SJCRH30 (cell line): ENCODE data around the gene LASP1. TPM values are rescaled to one million over a fixed set of nuclear protein-coding genes. Genes with fewer than 3 reads are reported as not detected.

ENCODE experiments used
- DNase-seq, 2 experiments: peaks; one replicate each; pipeline ENCODE4 v3.0.0-alpha.2; 2015 to 2020
- H3K27ac ChIP-seq: fragments of 250-450 bp; sonication (Bioruptor Pico); 2 replicates; pipeline ENCODE4 v1.5.1; 2020; ENCODE audit warnings: mild to moderate bottlenecking, moderate library complexity
- H3K27me3 ChIP-seq: fragments of 250-450 bp; sonication (Bioruptor Pico); 2 replicates; pipeline ENCODE4 v1.5.1; 2020; ENCODE audit warnings: mild to moderate bottlenecking, moderate library complexity
- H3K36me3 ChIP-seq: fragments of 250-450 bp; sonication (Bioruptor Pico); 2 replicates; pipeline ENCODE4 v1.5.1; 2020; ENCODE audit warnings: mild to moderate bottlenecking, moderate library complexity
- H3K4me1 ChIP-seq: fragments of 250-450 bp; sonication (Bioruptor Pico); 2 replicates; pipeline ENCODE4 v1.5.1; 2020; ENCODE audit warnings: mild to moderate bottlenecking, moderate library complexity
- H3K4me3 ChIP-seq: fragments of 250-450 bp; sonication (Bioruptor Pico); 2 replicates; pipeline ENCODE4 v1.5.1; 2020; ENCODE audit warnings: mild to moderate bottlenecking, moderate library complexity
- H3K9me3 ChIP-seq: fragments of 250-450 bp; sonication (Bioruptor Pico); replicated peaks from 2 replicates; pipeline ENCODE4 v1.5.1; 2020; ENCODE audit warnings: mild to moderate bottlenecking, moderate library complexity
- total RNA-seq: library from RNA; depleted of rRNA; stranded (reverse); fragments of >200 nt; shearing (Covaris generic); gene quantifications from 2 replicates; pipeline ENCODE4 v1.2.3, GENCODE V29; 2014

LASP1 gene
- total RNA-seq, 1 experiment from 2014 or later: 38.8 TPM

GRCh38 chr17:38861399-38861843, 8.4 kb upstream of the LASP1 start:
- no peaks in the 10 kb centered on the region for H3K27me3 ChIP-seq
- H3K36me3 ChIP-seq: no peaks in the 10 kb centered on the region
- DNase-seq: peak in 1 of 2 experiments; percentile 53
- no peak overlapping the region for H3K4me3 ChIP-seq
- H3K9me3 ChIP-seq: no peaks in the 10 kb centered on the region
- no peak overlapping the region for H3K27ac ChIP-seq
- H3K4me1 ChIP-seq: peaks cover 2% of the 10 kb centered on the region; the same call in 1 of the 2 replicates

GRCh38 chr17:38864636-38865398, 5.0 kb upstream of the LASP1 start:
- Histone ChIP-seq H3K4me1 (peaks cover 2% of the 10 kb centered on the region; the same call in 1 of the 2 replicates), H3K27ac (no peak overlapping the region), H3K27me3 (no peaks in the 10 kb centered on the region), H3K4me3 (no peak overlapping the region), H3K9me3 (no peaks in the 10 kb centered on the region), H3K36me3 (no peaks in the 10 kb centered on the region)
- no peak for DNase-seq

- no peaks in the 10 kb centered on the region for H3K36me3 ChIP-seq
- H3K27me3 ChIP-seq: no peaks in the 10 kb centered on the region
- H3K4me1 ChIP-seq: peaks cover 9% of the 10 kb centered on the region; the same call in 1 of the 2 replicates
- DNase-seq: peak; percentile 72 to 86
- peak overlapping the region; percentile 86 for H3K4me3 ChIP-seq
- H3K9me3 ChIP-seq: no peaks in the 10 kb centered on the region
- peak overlapping the region; percentile 21; the same call in 1 of the 2 replicates for H3K27ac ChIP-seq
These were observed 2.5 kb upstream of the LASP1 start for GRCh38 chr17:38867179-38867967.

GRCh38 chr17:38867968-38868816, 1.7 kb upstream of the LASP1 start:
- Histone ChIP-seq H3K27me3 (no peaks in the 10 kb centered on the region), H3K4me1 (peaks cover 9% of the 10 kb centered on the region; the same call in 1 of the 2 replicates), H3K9me3 (no peaks in the 10 kb centered on the region), H3K27ac (peak overlapping the region; percentile 21; the same call in 1 of the 2 replicates), H3K4me3 (peak overlapping the region; percentile 86), H3K36me3 (no peaks in the 10 kb centered on the region)
- DNase-seq: peak; percentile 57 to 64

- no peaks in the 10 kb centered on the region for H3K36me3 ChIP-seq
- peak overlapping the region; percentile 76 for H3K27ac ChIP-seq
- no peaks in the 10 kb centered on the region for H3K27me3 ChIP-seq
- peaks cover 7% of the 10 kb centered on the region; the same call in 1 of the 2 replicates for H3K4me1 ChIP-seq
- H3K4me3 ChIP-seq: peak overlapping the region; percentile 86
- DNase-seq: peak; percentile 86 to 94
- no peaks in the 10 kb centered on the region for H3K9me3 ChIP-seq
These were observed 887 bp upstream of the LASP1 start for GRCh38 chr17:38868817-38869525.

GRCh38 chr17:38870259-38871165, 654 bp downstream of the LASP1 start:
- no peaks in the 10 kb centered on the region for H3K9me3 ChIP-seq
- no peaks in the 10 kb centered on the region for H3K27me3 ChIP-seq
- peak overlapping the region; percentile 86 for H3K4me3 ChIP-seq
- peaks cover 7% of the 10 kb centered on the region; the same call in 1 of the 2 replicates for H3K4me1 ChIP-seq
- peak; percentile 73 to 77 for DNase-seq
- no peaks in the 10 kb centered on the region for H3K36me3 ChIP-seq
- peak overlapping the region; percentile 56 for H3K27ac ChIP-seq

GRCh38 chr17:38871247-38872015, 1.6 kb downstream of the LASP1 start:
- Histone ChIP-seq H3K4me1 (peaks cover 7% of the 10 kb centered on the region; the same call in 1 of the 2 replicates), H3K27ac (peak overlapping the region; percentile 36; the same call in 1 of the 2 replicates), H3K27me3 (no peaks in the 10 kb centered on the region), H3K36me3 (no peaks in the 10 kb centered on the region), H3K4me3 (peak overlapping the region; percentile 86), H3K9me3 (no peaks in the 10 kb centered on the region)
- peak; percentile 50 to 56 for DNase-seq

GRCh38 chr17:38872027-38872511, 2.2 kb downstream of the LASP1 start:
- Histone ChIP-seq H3K27ac (no peak overlapping the region), H3K36me3 (no peaks in the 10 kb centered on the region), H3K27me3 (no peaks in the 10 kb centered on the region), H3K4me1 (peaks cover 7% of the 10 kb centered on the region; the same call in 1 of the 2 replicates), H3K9me3 (no peaks in the 10 kb centered on the region), H3K4me3 (no peak overlapping the region)
- DNase-seq: no peak

GRCh38 chr17:38872671-38873385, 3.0 kb downstream of the LASP1 start:
- H3K27ac ChIP-seq: no peak overlapping the region
- H3K36me3 ChIP-seq: no peaks in the 10 kb centered on the region
- DNase-seq: no peak
- no peaks in the 10 kb centered on the region for H3K9me3 ChIP-seq
- H3K4me1 ChIP-seq: peaks cover 7% of the 10 kb centered on the region; the same call in 1 of the 2 replicates
- H3K4me3 ChIP-seq: no peak overlapping the region
- H3K27me3 ChIP-seq: no peaks in the 10 kb centered on the region

- H3K9me3 ChIP-seq: no peaks in the 10 kb centered on the region
- peaks cover 7% of the 10 kb centered on the region; the same call in 1 of the 2 replicates for H3K4me1 ChIP-seq
- H3K36me3 ChIP-seq: no peaks in the 10 kb centered on the region
- no peaks in the 10 kb centered on the region for H3K27me3 ChIP-seq
- no peak for DNase-seq
- no peak overlapping the region for H3K4me3 ChIP-seq
- H3K27ac ChIP-seq: no peak overlapping the region
These were observed 4.0 kb downstream of the LASP1 start for GRCh38 chr17:38873640-38874380.
